ENCODE data around the gene TEKT5. TPM values are rescaled to one million over a fixed set of nuclear protein-coding genes. Genes with fewer than 3 reads are reported as not detected.

Gene TEKT5
- total RNA-seq, 1 donor from 2014 or later, result 0.07 TPM

DNA sequence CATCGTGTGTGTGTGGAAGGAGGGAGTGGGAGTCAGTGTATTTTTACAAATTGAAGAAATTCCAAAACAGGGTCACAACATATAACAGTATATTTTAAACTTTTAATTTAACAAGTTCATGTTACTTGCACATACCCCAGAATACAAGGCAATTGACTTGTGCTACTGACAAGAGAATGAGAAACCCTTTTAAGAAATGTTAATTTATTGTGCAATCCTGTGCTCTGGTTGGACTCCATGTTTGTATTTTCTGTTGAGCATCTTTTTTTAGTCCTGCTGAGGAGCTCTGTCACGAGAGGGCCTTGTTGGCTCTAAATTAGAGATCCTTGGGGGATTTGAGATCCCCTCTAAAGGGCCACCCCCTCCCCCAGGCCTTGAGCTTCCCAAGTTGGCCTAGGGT, 113.2 kb downstream of the TEKT5 start:
- H3K4me1 Mint-ChIP-seq, result peaks cover 39% of the 10 kb centered on the region
- no peak overlapping the region for H3K9ac ChIP-seq
- TF ChIP-seq EZH2 (IDR thresholded peaks at IDR 0.05), result no peak
- no peak for TF ChIP-seq EZH2phosphoT487 (IDR thresholded peaks at IDR 0.05)
- no peak for TF ChIP-seq CTCF (IDR thresholded peaks at IDR 0.05)

DNA sequence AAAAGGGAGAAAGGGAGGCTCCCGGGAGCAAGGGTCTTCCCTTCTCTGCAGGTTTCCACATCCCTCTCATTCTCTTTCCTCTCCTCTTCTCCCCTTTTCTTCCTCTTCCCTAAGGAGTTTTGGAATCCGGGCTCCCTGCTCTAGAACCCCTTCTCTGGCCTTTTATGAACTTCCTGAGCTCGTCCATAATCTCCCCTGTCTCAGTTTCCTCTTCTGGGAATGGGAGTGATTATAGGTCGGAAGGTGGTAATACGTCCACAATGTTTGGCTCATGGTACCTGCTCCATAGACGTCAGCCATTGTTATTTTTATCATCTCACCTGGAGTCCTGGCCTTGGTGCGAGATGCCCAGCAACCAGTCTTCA, 113.9 kb downstream of the TEKT5 start:
- Mint-ChIP-seq H3K27me3 (ENCODE audit: insufficient read depth, low read depth) (peaks cover 11% of the 10 kb centered on the region), H3K4me1 (peaks cover 46% of the 10 kb centered on the region)

More for the DNA sequence above, 113.2 kb downstream of the TEKT5 start:
- Histone ChIP-seq H3K9me3 (ENCODE audit: low read depth) (no peaks in the 10 kb centered on the region), H3K4me1 (peaks cover 42% of the 10 kb centered on the region), H3K27me3 (no peaks in the 10 kb centered on the region), H3F3A (ENCODE audit: low read depth) (peaks cover 4% of the 10 kb centered on the region), H3K36me3 (no peaks in the 10 kb centered on the region), H3K79me2 (ENCODE audit: low read depth) (no peaks in the 10 kb centered on the region), H3K4me3 (no peak overlapping the region), H2AFZ (replicated peaks) (no peak overlapping the region), H4K20me1 (ENCODE audit: low read depth) (peaks cover 6% of the 10 kb centered on the region), H3K27ac (no peak overlapping the region), H3K4me2 (peak overlapping the region; percentile 78)
- H3K36me3 Mint-ChIP-seq, result no peaks in the 10 kb centered on the region
- H3K4me3 Mint-ChIP-seq, result peak overlapping the region; percentile 89
- no peak for DNase-seq (ENCODE audit: low spot score)
- H3K27me3 Mint-ChIP-seq (ENCODE audit: insufficient read depth, low read depth), result peaks cover 11% of the 10 kb centered on the region
- H3K9me3 Mint-ChIP-seq, result peaks cover 4% of the 10 kb centered on the region
- H3K27ac Mint-ChIP-seq, result peak overlapping the region; percentile 57

GRCh38 chr16:10579965-10580882, 114.5 kb downstream of the TEKT5 start, which contains the start of gene EMP2:
Gene EMP2, minus strand, starts transcription at chr16:10580598. Its CDS starts 32,981 bp downstream, at chr16:10547617.
- peak within 1 kb of the TSS; percentile 70 for H3K27ac Mint-ChIP-seq

More for the DNA sequence above, 113.9 kb downstream of the TEKT5 start:
- Histone ChIP-seq H3K4me2 (peak overlapping the region; percentile 78), H3F3A (ENCODE audit: low read depth) (peaks cover 4% of the 10 kb centered on the region), H3K4me3 (peak overlapping the region; percentile 60), H3K36me3 (no peaks in the 10 kb centered on the region), H3K9ac (no peak overlapping the region), H4K20me1 (ENCODE audit: low read depth) (peaks cover 6% of the 10 kb centered on the region), H2AFZ (replicated peaks) (peak overlapping the region; percentile 90), H3K27me3 (no peaks in the 10 kb centered on the region), H3K79me2 (ENCODE audit: low read depth) (no peaks in the 10 kb centered on the region), H3K4me1 (peaks cover 47% of the 10 kb centered on the region), H3K9me3 (ENCODE audit: low read depth) (no peaks in the 10 kb centered on the region), H3K27ac (no peak overlapping the region)
- TF ChIP-seq CTCF (IDR thresholded peaks at IDR 0.05) (no peak), EZH2phosphoT487 (IDR thresholded peaks at IDR 0.05) (no peak), EZH2 (IDR thresholded peaks at IDR 0.05) (no peak)
- Mint-ChIP-seq H3K9me3 (peaks cover 4% of the 10 kb centered on the region), H3K4me3 (peak overlapping the region; percentile 89), H3K27ac (peak overlapping the region; percentile 70), H3K36me3 (no peaks in the 10 kb centered on the region)
- DNase-seq (ENCODE audit: low spot score), result no peak

More at GRCh38 chr16:10579965-10580882, 114.5 kb downstream of the TEKT5 start, which contains the start of gene EMP2:
- peaks cover 50% of the 10 kb centered on the region for H3K4me1 Mint-ChIP-seq
- H2AFZ ChIP-seq (replicated peaks), result peak within 1 kb of the TSS; percentile 90
- peak; percentile 93 for DNase-seq (ENCODE audit: low spot score)
- peaks cover 6% of the 10 kb centered on the region for H4K20me1 ChIP-seq (ENCODE audit: low read depth)
- H3K27me3 Mint-ChIP-seq (ENCODE audit: insufficient read depth, low read depth), result peaks cover 11% of the 10 kb centered on the region
- H3K79me2 ChIP-seq (ENCODE audit: low read depth), result no peaks in the 10 kb centered on the region
- H3K9me3 Mint-ChIP-seq, result peaks cover 4% of the 10 kb centered on the region
- no peak within 1 kb of the TSS for H3K27ac ChIP-seq
- H3F3A ChIP-seq (ENCODE audit: low read depth), result peaks cover 4% of the 10 kb centered on the region
- H3K4me2 ChIP-seq, result peak within 1 kb of the TSS; percentile 78
- peak within 1 kb of the TSS; percentile 60 for H3K4me3 ChIP-seq
- H3K4me1 ChIP-seq, result peaks cover 47% of the 10 kb centered on the region
- peaks cover 2% of the 10 kb centered on the region for H3K36me3 Mint-ChIP-seq
- no peaks in the 10 kb centered on the region for H3K9me3 ChIP-seq (ENCODE audit: low read depth)
- H3K36me3 ChIP-seq, result no peaks in the 10 kb centered on the region
- TF ChIP-seq CTCF (IDR thresholded peaks at IDR 0.05), result peak; percentile 69
- no peak for TF ChIP-seq EZH2 (IDR thresholded peaks at IDR 0.05)
- peak within 1 kb of the TSS; percentile 89 for H3K4me3 Mint-ChIP-seq
- H3K9ac ChIP-seq, result no peak within 1 kb of the TSS
- no peaks in the 10 kb centered on the region for H3K27me3 ChIP-seq
